GM12892 (cell line): ENCODE results near the gene OAS2.
A peak's percentile ranks its signal among the peaks of the same experiment; 100 is the strongest.

Source experiments
- DNase-seq: peaks from one replicate; pipeline ENCODE4 v3.0.0; 2011; ENCODE audit not compliant: insufficient read length
- FAIRE-seq: peaks from 2 replicates; lab custom pipeline; 2011; peaks lifted over from hg19 to GRCh38; lab: Jason Lieb, UNC
- POLR2A ChIP-seq: IDR thresholded peaks from 2 replicates; pipeline ENCODE4 v1.6.1; 2011; ENCODE audit warnings: low read depth, low read length, control low read depth
- POLR2AphosphoS5 ChIP-seq: IDR thresholded peaks from 2 replicates; pipeline ENCODE4 v1.6.1; 2011; ENCODE audit warnings: low read depth, low read length, control low read depth
- TAF1 ChIP-seq: IDR thresholded peaks from 2 replicates; pipeline ENCODE4 v1.6.1; 2011; ENCODE audit warnings: low read depth, mild to moderate bottlenecking, control low read depth, low read length, borderline replicate concordance

The OAS2 gene

DNA sequence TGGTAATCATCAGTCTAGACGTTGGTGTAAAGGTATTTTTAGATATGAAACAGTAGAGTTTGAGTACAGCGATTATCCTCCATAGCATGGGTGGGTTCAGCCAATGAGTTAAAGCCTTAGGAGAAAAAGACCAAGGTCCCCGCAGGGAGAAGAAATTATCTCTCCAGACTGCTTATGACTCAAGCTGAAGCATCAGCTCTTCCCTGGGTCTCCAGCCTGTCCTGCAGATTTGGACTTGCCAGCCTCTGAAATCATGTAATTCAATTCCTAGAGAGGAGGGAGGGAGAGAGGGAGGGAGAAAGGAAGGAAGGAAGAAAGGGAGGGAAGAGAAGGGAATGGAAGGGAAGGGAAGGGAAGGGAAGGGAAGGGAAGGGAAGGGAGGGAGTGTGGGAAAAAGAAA is 66.2 kb downstream of the OAS2 start:
- TF ChIP-seq POLR2AphosphoS5: no peak
- no peak for TF ChIP-seq POLR2A
- TF ChIP-seq TAF1: no peak
- FAIRE-seq (no peak), DNase-seq (no peak)

DNA sequence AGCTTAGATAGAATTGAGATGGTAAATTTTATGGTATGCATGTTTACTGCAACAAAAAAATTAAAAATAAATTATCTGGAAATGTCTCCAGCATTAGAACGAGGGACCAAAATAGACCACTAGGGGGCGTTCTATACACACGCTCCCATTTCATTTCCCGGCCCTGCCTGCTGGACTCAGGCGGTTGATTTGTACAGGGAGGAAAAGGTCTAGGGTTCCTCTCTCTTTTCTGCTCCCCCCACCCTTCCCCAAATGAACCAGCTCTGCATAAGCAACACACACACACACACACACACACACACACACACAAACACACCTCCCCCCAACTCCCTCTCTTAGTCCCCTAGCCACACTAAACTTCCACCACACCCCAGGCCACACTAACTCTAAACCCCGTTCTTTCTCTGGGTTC is 70.4 kb downstream of the OAS2 start:
- no peak for TF ChIP-seq POLR2A
- TF ChIP-seq POLR2AphosphoS5: no peak
- TF ChIP-seq TAF1: no peak
- FAIRE-seq: peak; percentile 73
- no peak for DNase-seq

DNA sequence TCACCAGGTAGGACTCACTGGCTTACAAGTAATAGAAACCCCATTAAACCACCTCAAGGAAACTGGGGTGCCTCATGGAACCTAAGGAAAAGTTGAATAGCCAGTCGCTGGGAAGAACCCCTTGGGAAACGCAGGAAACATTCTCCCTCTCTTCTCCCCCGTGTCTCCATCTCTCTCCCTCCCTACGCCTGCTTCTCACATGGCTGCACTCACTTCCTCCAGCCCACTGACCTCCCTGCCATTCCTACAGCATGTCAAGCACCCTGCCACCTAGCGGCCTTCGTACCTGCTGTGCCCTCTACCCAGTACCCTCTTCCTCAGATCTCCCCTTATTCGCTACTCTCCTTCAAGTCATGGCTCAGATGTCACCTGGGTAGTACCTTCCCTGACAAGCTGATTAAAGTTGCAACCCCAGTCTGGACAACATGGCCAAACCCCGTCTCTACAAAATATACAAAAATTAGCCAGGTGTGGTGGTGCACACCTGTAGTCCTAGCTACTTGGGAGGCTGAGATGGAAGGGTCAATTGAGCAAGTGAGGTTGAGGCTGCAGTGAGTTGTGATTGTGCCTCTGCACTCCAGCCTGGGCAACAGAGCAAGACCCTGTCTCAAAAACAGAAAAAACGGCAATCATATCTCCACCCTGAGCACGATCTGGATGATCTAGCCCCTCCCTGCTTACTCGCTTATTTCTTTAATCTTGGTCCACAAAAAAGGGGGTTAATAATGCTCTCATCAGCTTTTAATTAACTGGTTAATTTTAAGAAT is 71.8 kb downstream of the OAS2 start:
- DNase-seq (no peak), FAIRE-seq (no peak)
- no peak for TF ChIP-seq TAF1
- TF ChIP-seq POLR2A: no peak
- no peak for TF ChIP-seq POLR2AphosphoS5

DNA sequence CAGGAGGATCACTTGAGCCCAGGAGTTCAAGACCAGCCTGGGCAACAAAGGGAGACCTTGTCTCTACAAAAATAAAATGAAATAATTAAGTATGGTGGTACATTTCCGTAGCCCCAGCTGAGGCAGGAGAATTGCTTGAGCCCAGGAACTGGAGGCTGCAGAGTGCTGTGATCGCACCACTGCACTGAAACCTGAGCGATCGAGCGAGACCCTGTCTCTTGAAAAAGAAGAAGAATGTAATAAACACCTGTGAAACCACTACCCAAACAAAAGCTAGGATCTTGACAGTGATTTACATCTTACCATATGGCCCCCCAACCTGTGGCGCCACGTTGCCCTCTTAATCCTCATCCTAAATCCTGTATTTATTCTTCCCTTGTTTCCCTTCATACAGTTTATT is 72.5 kb downstream of the OAS2 start:
- DNase-seq (no peak), FAIRE-seq (no peak)
- TF ChIP-seq POLR2AphosphoS5 (no peak), POLR2A (no peak), TAF1 (no peak)

DNA sequence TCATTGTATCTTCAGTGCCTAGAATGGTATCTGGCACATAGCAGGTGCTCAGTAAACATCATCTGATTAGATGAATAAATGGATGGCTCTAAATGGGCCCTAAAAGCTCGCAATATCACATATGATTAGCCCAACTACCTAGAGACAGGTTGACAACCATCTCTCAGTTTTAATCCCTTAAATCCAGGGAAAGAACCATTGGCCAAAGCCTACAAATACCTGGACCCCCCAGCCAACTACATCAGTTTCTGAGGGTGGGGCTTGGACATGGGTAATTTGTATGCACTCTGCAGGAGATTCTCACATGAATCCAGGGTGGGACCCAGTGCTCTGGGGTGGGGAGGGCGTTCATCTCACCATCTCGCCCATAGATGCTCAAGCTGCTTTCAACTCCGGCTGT is 73.4 kb downstream of the OAS2 start:
- TF ChIP-seq POLR2A (no peak), TAF1 (no peak), POLR2AphosphoS5 (no peak)
- FAIRE-seq (no peak), DNase-seq (no peak)

DNA sequence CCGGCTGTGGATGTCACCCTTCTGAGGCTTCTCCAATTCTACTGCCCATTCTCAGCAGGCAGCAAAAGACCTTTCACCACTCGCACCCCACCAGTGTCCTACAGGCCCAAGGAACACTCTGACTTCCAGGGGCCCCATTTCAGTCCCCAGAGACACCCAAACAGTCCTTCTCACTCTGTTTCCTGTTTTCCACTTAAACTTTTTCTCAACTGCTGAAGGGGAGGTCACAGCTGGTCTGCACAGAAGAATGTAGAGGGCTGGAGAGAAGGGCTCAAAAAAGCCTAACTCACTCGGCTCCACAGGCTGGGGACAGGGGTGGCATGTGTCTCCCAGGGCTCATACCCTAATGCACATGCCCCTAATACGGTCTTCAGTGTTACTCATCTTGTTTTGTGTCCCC is 74.0 kb downstream of the OAS2 start:
- TF ChIP-seq POLR2AphosphoS5 (no peak), POLR2A (no peak), TAF1 (no peak)
- no peak for FAIRE-seq

DNA sequence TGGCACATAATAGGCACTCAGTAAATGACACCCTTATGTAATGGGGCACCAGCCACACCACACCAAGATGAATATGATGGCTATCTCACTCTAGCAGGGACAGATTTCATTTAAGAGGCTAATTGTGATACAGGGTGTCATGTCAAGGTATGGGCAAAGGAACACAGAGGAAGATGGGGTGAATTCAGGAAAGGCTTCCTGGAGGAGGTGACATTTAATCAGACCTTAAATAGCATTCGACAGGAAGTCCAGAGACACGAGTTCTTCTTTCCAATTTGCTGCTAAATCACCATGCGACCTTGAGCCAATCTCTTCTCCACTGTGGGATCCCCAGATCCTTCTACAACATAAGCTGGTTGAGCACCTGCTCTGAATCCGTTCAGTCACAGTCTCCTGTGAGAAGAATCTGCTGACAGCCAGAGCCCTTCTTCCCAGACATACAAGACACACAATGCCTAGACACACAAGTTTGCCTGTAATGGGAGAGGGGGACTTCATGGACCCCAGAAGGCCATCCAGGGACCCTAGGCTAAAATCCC is 76.7 kb downstream of the OAS2 start:
- DNase-seq: no peak
- TF ChIP-seq POLR2AphosphoS5: no peak
- TF ChIP-seq POLR2A: no peak

More for the DNA sequence above, 74.0 kb downstream of the OAS2 start:
- no peak for DNase-seq

DNA sequence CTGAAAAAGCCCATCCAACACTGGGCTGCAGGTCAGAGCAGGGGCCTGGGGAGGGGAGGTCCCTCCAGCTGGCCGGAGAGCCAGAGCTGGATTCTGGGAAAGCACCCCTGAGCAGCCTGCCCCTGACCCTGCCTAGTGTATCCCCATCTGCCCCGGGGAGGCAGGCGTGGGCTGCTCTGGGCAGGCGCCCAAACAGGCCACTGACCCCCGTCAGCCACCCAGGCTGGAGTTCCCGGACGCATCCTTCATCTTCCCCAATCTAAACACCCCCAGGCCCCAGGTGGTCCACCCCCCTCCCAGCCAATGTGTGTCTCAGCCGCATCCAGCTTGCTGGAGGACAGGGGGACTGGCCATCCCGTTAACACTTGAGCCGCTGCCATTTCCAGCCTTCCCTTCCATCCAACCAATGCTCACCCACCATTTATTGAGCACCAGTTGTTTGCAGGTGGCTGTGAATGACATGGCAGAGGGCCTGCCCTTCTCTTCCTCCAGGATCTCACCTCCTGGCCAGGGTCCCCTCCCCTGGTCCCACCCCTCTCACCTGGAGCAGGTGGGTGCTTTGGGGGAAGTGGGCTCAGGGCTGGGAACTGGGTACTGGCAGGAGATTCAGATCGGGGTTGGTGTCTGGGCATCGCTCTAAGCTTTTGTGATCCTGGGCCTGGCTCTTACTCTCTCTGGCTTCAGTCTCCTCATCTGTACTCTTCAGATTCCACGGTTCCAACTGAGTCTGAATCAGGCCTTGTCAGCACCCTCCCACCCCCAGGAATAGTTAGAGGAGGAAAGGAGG is 77.5 kb downstream of the OAS2 start:
- FAIRE-seq (no peak), DNase-seq (no peak)
- TF ChIP-seq POLR2AphosphoS5 (no peak), POLR2A (no peak), TAF1 (no peak)

More for the DNA sequence above, 76.7 kb downstream of the OAS2 start:
- no peak for FAIRE-seq

DNA sequence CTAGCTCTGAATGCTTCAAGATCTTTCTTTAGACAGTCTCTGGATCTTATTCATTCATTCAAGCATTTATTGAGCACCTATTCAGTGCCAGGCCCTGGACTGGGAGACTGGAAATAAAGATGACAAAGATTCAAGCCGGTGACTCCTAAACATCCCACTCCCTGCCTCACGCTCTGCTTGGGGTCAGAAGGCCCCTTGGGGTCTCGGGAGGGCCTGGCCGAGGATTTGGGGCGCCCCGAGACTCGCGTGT is 78.0 kb downstream of the OAS2 start:
- no peak for FAIRE-seq
- TF ChIP-seq POLR2A: no peak
- TF ChIP-seq POLR2AphosphoS5: no peak
- no peak for TF ChIP-seq TAF1
- DNase-seq: no peak

DNA sequence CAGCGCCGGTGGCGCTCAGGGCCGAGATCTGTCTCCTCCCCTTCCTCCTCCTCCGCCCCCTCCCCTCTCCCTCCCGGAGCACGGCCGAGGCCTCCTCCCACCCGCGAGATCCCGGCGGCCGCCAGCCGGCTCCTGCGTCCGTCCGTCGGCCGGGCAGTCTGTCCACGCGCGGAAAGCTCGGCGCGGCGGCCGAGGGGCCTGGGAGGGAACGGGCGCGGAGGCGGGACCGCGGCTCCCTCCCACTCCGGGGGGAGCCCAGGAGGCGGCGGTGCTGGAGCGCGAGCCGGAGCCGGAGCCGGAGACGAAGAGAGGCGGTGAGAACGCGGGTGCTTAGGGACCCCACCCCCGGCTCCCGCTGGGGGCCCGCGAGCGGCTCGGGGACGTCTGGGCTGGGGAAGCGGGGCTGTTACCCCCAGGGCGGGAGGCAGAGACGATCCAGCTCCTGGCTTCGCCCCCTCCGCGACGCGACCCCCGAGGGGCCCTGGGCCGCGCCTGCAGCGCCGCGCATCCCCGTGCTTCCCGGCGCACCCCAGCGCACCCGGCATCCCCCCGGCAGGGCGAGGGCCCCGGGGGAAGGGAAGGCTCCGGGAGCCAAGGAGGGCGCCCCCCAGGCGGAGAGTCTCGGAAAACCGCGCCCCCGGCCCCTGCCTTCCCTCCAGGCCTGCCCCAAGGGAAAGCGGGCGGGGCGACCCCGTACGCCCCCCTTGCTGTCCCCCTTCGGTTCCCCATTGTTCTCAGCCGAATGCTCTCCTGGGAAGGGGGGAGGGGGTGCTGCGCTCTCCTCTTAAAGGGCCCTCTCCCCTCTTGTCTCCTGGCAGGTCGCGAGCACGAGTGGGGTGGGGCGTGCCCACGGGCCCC is 78.5 kb downstream of the OAS2 start, which contains the start of gene DTX1:
DTX1 (plus strand) TSS at position 100 of the 858 bp plus-strand sequence. CDS start 1,463 bp downstream, outside the sequence.
- DNase-seq: no peak
- no peak for FAIRE-seq
- TF ChIP-seq POLR2A (no peak), POLR2AphosphoS5 (no peak), TAF1 (no peak)
